Activated CD4-positive, alpha-beta T cell treated with anti-CD3 and anti-CD28 coated beads, Interleukin-2, amount 50 U/mL, for 1 hour (primary cell): Measurements from ENCODE around the gene ATP10B.

Source experiments
- DNase-seq: peaks from one replicate; pipeline ENCODE4 v3.0.0-alpha.2; 2020

The ATP10B gene

DNA sequence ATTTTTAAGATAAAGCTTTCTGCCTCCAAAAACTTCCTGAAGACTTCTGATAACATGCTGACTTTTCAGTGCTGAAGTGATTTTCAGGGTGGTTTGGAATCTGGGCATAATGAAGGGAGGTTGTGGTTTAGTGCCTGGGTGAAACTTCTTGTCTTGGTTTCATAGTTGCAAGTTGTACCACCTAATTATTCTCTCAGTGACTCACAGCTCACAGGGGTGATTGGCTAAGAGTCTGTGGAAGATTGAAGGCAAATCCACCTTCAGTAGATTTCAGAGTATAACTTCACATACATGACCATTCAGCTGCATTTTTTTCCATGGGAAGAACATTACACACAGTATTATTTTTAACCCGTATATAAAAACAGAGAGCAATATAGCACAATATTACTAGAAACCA, 230.5 kb downstream of the ATP10B start:
- no peak for DNase-seq

DNA sequence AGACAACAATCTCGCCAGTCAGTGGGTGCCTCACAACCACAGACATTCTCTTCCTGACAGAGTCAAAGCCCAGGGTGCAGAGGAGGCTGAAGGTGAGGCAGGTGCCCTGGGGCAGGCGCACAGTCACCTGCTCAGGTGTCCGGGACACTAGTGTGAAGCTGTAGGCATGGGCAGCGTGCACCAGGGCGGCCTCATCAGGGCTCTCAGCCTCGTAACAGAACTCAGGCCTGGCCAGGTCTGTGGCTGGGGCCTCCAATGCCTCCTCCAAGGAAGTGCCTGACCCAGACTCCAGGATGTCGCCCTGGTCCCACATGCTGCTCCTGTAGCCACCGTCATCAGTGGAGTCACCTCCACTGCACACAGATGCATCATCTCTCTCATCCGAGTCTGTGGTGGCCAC, 231.6 kb downstream of the ATP10B start:
- DNase-seq: no peak

DNA sequence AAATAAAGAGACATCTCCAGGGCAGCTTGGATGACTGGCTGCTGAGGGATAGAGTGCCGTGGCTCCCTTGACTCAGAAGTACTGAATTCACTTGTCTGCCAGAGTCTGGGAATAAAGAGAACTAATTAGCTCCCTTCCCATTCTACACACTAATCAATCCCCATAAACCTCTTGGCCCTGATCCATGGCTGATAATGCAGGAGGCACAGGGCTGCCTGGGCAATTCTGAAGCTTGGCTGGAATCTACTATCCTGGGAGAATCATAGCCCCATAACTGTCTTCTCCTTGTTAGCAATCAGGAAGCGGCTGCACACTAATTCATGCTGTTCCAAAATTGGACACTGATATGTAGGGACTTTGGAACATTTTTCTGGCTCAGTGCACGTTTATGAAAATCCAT, 232.6 kb downstream of the ATP10B start:
- DNase-seq: no peak

DNA sequence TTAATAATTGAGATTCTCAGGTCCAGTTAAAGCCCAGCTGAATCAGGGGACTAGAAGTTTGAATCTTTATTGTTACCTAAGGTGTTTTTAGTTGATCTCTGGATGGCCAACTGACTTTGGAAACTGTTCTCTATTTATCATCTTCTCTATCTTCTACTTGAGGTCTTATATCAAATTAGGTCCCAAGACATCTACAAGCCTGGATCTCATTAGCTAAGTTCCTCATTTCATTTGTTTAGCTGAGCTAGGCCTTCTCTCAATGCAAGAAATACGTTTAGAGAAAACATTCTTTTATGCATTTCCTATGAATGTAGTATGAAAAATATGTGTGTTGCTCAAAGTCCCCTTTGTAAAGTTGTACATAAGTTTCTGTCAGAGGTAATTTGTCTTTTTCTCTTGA, 233.7 kb downstream of the ATP10B start:
- no peak for DNase-seq

DNA sequence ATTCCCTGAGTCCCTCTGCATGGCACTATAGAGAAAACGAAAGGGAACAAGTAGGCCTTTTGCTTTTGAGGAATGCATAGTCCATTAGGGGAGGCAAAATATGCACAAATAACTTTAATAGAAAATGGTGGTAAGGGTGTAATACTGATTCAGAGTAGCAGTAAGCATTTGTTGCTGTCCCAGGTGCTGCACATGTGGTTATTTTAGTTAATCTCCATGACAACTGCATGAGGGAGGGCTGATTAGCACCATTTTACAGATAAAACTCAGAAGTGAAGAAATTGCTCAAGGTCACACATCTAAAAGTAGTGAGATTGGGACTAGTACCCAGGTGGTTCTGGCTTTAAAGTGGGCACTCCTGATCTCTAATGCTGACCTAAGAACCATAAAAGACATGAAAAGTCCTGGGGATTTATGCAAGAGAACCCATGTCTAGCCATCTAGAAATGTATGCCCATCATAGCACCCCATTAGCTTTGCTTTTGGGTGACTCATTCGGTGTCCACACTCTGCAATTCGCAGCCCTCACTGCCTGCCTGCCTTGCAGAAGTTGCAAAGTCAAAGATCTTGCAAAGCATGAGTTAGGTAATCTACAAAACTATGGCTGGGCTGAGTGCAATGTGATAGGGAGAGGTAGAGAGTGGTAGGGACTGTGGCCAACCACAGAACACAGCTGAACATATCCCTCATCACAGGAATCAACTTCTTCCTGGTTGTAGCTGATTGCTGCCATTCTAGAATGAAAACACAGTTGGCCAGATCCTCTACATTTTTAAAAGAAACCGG, 235.1 kb downstream of the ATP10B start:
- DNase-seq: no peak

DNA sequence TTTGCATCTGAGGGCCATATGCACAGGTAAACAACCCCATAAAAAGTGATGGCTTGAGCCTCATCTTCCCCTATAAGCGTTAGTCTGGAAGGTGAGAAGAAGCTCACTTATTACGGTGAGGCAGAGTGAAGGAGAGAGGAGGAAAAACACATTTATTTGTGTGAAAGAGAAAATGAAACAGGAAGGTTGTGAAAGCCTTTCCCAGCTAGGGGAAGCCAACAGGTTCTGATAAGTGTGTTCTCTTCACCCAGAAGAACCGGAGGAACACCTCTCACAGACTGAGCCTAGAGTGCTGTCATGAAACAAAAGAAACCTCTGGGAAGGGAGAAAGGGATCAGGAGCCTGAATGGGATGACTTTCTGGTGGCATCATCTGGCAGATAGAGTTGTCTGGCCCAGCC, 237.9 kb downstream of the ATP10B start:
- no peak for DNase-seq

DNA sequence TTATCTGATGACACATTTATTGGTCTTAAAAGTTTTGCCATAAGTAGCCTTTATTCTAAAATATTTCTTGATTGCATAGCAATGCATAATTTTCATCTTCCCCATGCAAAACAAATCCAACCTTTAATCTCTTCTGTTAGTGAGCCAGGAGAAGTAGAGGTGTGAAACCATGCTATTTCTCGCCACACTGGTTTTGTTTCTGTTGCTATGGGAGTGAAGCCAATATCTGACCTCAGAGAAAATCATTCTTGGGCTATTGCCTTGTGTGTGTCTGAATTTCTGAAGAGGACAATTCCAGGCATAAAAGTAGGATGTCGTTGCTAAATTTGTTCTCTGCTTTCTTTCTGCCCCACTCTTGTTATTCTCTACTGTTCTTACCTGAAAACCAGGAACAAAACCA, 246.7 kb downstream of the ATP10B start:
- no peak for DNase-seq

DNA sequence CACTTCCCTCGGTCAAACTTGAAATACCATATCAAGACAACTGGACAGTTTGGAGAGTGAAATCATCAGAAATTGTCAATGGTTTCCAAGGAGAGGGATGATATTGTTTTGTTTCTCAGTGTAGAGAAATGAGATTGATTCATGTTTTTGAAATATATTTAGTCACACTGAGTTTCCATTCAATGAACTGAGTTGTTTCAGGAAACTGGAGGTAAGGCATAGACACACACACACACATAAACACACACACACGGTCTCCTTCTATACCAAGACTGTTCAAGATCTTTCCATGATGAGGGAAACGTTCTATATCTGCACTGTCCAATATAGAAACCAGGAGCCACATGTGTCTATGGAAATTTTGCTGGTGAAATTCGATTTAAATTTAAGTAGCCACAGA, 247.5 kb downstream of the ATP10B start:
- no peak for DNase-seq

DNA sequence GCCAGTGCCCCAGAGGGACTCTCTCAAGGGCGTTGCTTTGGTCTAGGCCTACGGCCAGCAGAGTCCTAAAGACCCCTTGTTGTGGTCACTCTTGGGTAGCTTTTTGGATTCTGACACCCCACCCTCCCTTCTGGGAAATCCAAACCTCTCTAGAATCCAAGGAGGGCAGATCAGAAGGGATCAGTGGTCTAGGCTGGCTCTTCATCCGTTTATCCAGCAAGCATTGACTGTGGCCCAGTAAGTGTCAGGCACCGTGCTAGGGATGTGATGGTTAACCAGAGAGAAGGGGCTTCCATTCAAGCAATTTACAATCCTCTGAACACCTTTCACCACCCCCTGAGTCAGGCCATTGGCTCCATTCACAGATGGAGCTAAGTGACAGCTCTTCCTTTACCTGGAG, 249.3 kb downstream of the ATP10B start:
- DNase-seq: no peak

DNA sequence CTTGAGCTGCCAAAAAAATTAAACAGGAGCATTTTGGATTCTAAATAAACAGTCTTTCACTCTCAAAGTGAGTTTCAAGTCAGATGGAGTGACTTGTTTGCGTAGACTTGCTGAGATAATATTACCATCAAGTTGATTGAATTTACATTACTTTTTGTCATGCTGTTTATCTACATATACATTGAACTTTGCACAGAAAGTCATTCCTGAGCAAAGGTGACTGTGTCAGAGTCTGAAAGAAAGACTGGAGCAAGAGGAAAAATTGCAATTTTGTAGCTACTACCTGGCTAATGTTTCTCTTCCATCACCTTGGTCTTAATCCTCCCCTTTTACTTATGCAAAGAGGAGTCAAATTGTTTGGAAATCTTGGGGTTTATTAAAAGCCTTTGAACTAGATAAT, 251.0 kb downstream of the ATP10B start:
- DNase-seq: no peak

DNA sequence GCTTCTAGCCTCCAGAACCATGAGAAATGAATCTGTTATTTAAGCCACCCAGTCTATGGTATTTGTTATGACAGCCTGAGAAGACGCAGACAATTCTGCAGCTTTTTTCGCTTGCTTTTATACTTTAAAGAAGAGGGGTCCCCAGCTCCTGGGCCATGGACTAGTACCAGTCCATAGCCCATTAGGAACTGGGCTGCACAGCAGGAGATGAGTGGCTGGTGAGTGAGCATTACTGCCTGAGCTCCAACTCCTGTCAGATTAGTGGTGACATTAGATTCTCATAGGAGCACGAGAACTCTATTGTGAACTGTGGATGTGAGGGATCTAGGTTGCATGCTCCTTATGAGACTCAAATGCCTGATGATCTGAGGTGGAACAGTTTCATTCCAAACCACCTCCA, 278.7 kb downstream of the ATP10B start:
- no peak for DNase-seq

DNA sequence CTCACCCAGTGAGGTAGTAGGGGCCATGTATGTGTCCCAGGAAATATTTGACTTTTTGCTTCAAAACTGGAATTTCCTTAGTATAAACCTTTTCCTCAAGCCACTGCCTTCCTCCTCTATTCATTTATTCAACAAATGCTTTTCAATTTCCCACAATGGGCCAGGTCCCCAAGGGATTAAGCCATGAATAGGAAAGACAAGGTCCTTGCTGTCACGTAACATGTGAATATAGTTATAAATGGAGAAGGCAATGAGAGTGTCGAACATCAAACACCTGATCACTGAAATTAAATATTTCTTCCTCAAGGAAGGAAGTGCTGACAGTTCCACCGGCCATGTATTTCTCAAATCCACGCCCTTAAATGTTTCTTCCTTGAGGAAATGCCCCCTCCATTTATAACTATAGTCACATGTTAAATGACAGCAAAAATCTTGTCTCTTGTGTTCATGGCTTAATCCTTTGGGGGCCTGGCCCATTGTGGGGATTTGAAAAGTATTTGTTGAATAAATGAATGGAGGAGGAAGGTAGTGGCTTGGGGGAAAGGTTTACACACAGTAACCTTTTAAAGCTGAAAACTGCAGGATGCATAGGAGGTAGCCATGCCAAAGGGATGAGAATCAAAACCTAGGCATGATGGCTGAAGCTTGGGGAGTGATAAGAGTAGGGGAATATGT, 284.8 kb downstream of the ATP10B start:
- DNase-seq: no peak

DNA sequence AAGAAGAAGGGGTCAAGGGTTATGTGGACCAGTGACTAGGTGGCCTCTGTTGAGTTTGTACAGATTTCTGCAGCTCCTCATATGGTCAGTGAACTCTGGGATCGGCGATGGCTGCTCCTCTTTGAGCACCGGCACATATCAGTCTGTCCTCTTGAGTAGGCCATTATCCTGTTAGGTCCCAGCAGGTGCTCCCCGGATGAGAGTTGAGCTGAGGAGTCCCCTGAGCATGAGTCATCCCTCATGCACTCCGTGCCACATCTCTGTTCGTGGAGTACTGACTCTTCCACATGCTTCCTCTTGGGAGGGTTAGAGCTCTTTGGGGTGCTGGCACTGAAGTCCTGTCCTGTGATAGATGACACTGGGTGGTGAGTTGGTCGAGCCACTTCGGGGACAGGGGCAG, 286.6 kb downstream of the ATP10B start:
- DNase-seq: no peak

DNA sequence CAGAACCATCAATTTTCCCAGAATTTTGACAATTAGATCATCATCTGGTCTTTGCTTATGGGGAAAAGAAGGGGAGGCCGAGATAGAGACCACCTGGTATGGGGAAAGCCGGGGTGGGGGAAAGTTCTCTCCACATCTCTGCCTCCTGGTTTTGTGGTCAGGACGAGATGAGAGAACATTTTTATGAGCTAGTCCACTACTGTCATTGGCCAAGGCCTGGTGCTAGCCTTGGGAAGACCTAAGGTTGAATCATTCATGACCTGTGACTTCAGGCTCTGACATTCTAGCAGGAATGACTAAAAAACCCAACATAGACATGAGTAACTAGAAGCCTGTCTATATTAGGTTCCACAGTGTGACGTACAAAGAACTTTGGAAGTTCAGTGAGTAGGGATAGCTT, 295.2 kb downstream of the ATP10B start:
- DNase-seq: no peak

DNA sequence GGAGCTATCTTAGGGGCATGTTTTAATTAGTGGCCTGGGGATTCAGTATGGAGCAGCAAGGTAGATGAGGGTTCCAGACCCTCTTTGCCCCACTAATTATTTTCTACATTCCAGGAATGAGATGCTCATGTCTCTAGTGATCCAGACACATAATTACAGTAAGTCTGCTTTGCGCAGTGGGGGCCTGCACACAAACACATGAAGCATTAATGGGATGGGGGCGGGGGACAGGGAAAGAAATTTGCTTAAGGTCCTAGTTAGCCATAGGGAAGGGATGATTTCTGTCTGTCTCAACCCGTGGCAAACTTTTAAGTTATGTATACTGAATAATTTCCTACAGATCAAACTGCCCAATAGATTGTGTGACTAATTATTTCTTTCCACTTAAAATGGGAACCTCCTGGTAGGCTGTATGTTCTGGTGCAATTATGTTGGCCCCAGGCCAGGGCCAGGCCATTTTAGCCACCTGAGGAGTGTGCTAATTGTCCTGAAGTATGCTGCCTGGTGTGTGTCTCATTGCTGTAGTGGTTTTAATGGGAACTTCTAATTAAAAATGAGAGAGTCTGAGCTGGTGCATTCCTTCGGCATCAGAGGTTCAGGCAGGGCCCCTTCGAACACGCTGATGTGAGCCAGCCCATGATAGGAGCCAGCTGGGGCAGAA, 295.9 kb downstream of the ATP10B start:
- no peak for DNase-seq

DNA sequence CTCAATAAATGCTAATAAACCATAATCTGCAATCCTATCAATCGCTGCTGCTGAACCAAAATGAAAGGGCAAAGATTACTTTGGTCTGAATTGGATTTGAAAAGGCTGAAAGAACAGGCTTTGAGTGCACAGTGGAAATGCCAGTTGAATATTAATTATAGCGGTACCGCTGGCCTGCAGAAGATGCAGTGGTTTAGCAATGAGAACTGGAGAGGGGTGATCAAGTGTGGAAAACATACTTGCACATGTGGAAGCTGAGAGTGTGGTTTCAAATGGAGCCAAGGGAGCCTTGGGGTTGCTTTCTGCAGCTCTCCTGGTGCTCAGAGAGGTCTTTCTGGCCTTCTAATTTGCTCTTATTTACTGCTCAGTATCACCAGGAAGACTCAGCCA, 296.4 kb downstream of the ATP10B start:
- DNase-seq: no peak

DNA sequence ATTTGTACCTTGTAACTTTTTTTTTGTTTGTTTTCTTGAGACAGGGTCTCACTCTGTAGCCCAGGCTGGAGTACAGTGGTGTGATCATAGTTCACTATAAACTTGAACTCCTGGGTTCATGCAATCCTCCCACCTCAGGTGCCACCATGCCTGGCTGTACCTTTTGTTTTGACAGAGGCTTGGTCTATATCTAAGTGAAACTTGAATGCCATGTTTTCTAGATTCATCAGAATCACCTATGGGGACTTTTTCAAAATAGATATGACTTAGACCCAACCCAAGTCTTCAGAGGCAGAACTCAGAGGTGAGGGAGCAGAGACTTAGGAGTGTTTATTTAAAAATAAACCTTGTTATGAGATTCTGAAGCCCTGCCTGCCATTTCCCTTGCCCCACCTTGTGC, 301.9 kb downstream of the ATP10B start:
- no peak for DNase-seq

DNA sequence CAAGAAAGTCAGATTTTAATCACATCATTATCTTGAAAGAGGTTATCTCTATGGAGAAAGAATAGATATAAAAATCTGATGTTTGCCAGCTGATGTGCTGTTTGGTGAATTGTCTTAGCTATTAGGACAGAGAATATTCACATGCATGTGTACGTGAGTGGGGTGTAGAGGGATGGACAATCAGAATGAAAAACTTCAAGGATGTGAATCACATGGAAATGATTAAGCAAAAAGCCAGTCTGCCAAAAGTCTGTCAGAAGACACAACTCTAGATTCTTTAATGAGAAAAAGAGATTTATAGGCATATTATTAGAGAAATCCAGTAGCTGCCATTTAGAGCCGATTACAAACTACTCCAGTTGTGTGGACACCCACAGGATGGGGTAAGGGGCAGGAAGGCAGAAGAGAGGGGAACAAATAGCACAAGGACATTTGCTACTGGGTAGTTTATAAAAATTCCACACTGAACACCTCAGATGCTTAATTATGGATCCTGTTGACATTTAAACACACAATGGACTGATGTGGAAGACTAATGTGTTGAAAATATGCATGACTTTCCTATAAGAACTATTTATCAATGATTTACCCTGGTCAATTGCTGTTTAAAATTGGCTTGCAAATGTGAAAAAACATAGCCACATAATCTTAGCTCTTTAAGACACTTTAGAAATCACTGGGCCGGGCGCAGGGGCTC, 302.9 kb downstream of the ATP10B start:
- no peak for DNase-seq

DNA sequence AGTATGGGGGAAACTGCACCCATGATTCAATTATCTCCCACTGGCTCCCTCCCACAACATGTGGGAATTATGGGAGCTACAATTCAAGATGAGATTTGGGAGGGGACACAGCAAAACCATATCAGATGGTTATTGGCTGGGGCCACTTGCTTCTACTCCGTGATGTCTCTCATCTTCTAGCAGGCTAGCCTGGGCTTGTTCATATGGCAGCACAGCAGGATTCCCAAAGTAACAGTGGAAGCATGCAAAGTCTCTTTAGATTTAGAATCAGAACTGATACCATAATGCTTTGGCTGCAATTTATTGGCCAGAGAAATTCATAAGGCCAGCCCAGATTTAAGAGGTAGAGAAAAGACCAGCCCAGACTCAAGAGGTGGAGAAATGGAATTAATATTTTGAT, 304.1 kb downstream of the ATP10B start:
- DNase-seq: no peak

DNA sequence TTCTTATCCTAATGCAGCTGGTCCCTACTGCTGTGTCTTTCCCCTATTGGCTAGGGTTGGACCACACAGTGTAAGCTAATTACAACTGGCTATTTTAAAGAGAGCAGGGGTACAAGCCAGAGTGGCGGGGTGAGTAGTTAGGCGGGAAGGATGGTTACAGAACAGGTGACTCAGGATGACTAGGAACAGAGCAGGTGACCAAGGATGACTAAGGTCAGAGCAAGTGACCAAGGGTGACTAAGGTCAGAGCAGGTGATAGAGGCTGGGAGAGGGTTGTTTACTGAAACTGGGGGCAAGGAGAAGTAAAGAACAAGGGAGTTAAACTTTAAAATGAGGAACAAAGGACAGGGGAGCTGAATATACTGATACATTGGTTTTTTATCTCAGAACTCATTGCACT, 304.9 kb downstream of the ATP10B start:
- no peak for DNase-seq

DNA sequence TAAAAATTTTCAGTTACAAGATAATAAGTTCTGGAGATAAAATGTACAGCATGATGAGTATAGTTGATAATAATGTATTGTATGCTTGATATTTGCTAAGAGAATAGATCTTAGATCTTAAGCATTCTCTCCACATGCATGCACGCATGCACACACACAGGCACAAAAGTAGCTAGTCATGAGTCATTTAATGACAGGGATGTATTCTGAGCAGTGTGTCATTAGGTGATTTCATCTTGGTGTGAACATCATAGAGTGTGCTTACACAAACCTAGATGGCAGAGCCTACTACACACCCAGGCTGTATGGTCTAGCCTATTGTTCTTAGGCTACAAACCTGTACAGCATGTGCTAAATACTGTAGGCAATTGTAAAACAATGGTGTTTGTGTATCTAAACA, 306.2 kb downstream of the ATP10B start:
- no peak for DNase-seq

DNA sequence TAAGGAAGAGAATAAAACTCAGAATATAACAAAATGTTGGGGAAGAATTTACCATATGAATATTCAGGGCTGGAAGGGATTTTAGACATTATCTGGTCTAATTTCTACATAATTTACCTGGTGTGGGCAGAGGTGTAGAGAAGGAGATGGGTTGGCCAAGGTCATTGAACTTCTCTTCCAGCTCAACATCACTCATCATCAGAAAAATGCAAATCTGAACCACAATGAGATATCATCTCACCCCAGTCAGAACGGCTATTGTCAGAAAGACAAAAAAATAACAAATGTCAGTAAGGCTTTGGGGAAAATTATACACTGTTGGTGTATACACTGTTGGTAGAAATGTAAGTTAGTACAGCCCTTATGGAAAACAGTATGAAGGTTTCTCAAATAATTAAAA, 308.6 kb downstream of the ATP10B start:
- no peak for DNase-seq

DNA sequence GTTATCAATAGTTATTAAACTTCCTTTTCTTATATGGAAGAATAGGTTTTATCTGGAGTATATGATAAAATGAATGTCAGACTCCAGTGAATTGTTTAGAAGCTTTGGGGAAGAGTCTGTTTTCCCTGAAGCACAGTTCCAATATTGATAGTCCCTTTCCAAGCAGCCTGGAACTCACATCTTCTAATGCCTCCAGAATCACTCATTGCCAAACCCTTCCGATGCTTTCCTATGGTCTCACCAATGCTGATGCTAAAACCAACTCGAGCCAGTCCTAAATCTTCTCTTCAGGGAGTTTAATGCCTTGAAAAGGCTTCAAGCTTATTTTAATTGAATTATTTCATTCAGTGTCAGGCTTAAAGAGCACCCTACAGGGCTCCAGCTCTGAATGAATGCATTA, 309.2 kb downstream of the ATP10B start:
- no peak for DNase-seq

DNA sequence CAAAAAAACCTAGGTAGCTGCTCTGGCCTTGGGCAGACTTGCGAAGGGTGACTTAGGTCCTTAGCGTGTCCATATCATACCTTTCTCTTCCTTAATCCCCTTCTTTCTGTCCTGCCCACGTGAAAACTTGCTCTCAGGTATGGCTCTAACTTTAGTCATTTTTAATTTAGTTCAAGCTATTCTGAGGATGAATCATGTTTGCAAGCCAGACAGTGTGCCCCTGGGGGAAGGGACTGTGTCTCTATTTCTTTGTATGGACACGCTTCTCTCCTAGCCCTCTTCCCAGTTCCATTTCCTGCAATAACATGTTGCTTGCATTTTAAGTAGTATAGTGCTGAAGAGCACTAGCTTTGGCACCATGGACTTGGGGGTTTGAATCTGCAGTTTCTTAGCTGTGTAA, 309.7 kb downstream of the ATP10B start:
- no peak for DNase-seq
